ENCODE measurements around the gene HOXC4. TPM values are rescaled to one million over a fixed set of nuclear protein-coding genes. Genes with fewer than 3 reads are reported as not detected.

HOXC4 gene
- total RNA-seq, 2 donors from 2014 or later = 0.62 TPM; not detected in 1

- H3K27me3 ChIP-seq (replicated peaks; ENCODE audit: insufficient read depth) = peaks cover 71% of the 10 kb centered on the region
- no peaks in the 10 kb centered on the region for H3K36me3 ChIP-seq
- H3K4me3 ChIP-seq = no peak overlapping the region
- no peaks in the 10 kb centered on the region for H3K4me1 ChIP-seq (replicated peaks)
- WGBS = 35% methylated on average over 6 of the region's 6 CpGs
- H3K27ac ChIP-seq = no peak overlapping the region
- no peak for TF ChIP-seq CTCF (IDR thresholded peaks at IDR 0.05)
- no peak for TF ChIP-seq POLR2A (IDR thresholded peaks at IDR 0.05)
- TF ChIP-seq POLR2AphosphoS5 (IDR thresholded peaks at IDR 0.05) = no peak
- DNase-seq (ENCODE audit: low spot score) = no peak
- H3K9me3 ChIP-seq = no peaks in the 10 kb centered on the region
- intact Hi-C loops (cut with DNase I) = no loop called here
Observed at GRCh38 chr12:54012631-54013409, 40.8 kb upstream of the HOXC4 start.

- intact Hi-C loops (cut with DNase I) = no loop called here
- Histone ChIP-seq H3K27me3 (replicated peaks; ENCODE audit: insufficient read depth) (peaks cover 73% of the 10 kb centered on the region), H3K4me3 (no peak overlapping the region), H3K9me3 (no peaks in the 10 kb centered on the region), H3K27ac (no peak overlapping the region), H3K4me1 (replicated peaks) (no peaks in the 10 kb centered on the region), H3K36me3 (no peaks in the 10 kb centered on the region)
- TF ChIP-seq CTCF (IDR thresholded peaks at IDR 0.05) = no peak
- no peak for TF ChIP-seq POLR2AphosphoS5 (IDR thresholded peaks at IDR 0.05)
- no peak for TF ChIP-seq POLR2A (IDR thresholded peaks at IDR 0.05)
- DNase-seq (ENCODE audit: low spot score) = no peak
- WGBS = 7% methylated on average over 36 of the region's 36 CpGs
Observed at GRCh38 chr12:54014377-54015017, 39.1 kb upstream of the HOXC4 start.

GRCh38 chr12:54015018-54015931, 38.4 kb upstream of the HOXC4 start:
- TF ChIP-seq CTCF (IDR thresholded peaks at IDR 0.05) (no peak), POLR2AphosphoS5 (IDR thresholded peaks at IDR 0.05) (no peak), POLR2A (IDR thresholded peaks at IDR 0.05) (no peak)
- Histone ChIP-seq H3K4me1 (replicated peaks) (no peaks in the 10 kb centered on the region), H3K27ac (no peak overlapping the region), H3K36me3 (no peaks in the 10 kb centered on the region), H3K27me3 (replicated peaks; ENCODE audit: insufficient read depth) (peaks cover 69% of the 10 kb centered on the region), H3K4me3 (no peak overlapping the region), H3K9me3 (no peaks in the 10 kb centered on the region)
- no peak for DNase-seq (ENCODE audit: low spot score)
- WGBS = 11% methylated on average over 23 of the region's 23 CpGs
- intact Hi-C loops (cut with DNase I) = no loop called here

- H3K9me3 ChIP-seq = no peaks in the 10 kb centered on the region
- intact Hi-C loops (cut with DNase I) = no loop called here
- H3K27ac ChIP-seq = no peak overlapping the region
- H3K27me3 ChIP-seq (replicated peaks; ENCODE audit: insufficient read depth) = peaks cover 70% of the 10 kb centered on the region
- H3K4me3 ChIP-seq = no peak overlapping the region
- DNase-seq (ENCODE audit: low spot score) = no peak
- WGBS = 7% methylated on average over 3 of the region's 3 CpGs
- no peaks in the 10 kb centered on the region for H3K4me1 ChIP-seq (replicated peaks)
- no peaks in the 10 kb centered on the region for H3K36me3 ChIP-seq
- TF ChIP-seq POLR2AphosphoS5 (IDR thresholded peaks at IDR 0.05) = no peak
- no peak for TF ChIP-seq POLR2A (IDR thresholded peaks at IDR 0.05)
- no peak for TF ChIP-seq CTCF (IDR thresholded peaks at IDR 0.05)
Observed at GRCh38 chr12:54016051-54016450, 37.6 kb upstream of the HOXC4 start.
